Midbrain (tissue), 1 donor: ENCODE measurements around the gene PKD1.

Experiments
- DNase-seq: peaks from one replicate; lab custom pipeline; 2025; lab: John Stamatoyannopoulos, UW

Gene PKD1

DNA sequence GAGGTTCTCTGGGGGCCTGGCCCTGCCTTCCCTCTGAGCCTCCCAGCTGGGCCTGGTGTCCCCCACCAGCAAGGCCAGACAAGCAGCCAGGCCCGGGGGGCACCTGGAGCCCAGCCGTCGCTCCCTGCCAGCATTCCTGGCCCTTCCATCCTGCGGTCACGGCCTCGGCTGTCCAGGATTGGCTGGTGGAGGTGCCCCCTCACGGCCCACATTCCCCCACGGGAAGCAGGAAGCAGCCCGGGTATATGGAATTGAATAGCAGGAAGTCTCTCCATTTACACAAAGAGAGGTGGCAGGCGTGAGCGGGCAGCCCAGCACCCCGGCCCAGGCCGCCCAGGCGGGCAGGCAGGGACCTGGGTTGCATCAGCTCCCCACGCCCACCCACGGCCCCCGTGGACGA, 34.4 kb upstream of the PKD1 start:
- DNase-seq: no peak

DNA sequence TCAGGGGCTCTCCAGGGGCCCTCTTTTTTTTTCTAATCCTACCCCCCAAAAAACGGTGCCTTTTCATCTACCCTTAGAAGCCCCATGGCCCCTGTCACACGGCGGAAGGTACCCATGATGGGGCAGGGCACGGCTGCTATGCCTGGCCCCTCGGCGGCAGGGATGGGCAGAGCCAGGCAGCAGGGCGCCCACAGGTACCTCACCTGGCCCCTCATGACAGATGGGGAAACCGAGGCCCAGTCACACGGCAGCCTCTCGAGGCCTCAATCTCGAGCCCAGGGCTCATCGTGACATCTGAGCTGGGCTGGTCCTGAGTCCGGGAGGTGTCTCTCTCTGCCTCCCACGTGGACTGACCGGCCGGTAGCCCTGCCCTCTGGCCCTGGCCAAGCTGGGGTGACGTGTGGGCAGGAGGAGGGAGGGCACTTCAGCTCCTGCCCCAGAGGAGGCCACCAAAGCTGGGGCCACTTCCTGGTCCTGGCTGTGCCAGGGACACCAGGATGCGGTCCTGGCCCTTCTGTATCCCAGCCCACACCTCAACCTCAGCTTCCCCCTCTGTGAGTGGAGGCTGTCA, 31.5 kb upstream of the PKD1 start:
- no peak for DNase-seq

DNA sequence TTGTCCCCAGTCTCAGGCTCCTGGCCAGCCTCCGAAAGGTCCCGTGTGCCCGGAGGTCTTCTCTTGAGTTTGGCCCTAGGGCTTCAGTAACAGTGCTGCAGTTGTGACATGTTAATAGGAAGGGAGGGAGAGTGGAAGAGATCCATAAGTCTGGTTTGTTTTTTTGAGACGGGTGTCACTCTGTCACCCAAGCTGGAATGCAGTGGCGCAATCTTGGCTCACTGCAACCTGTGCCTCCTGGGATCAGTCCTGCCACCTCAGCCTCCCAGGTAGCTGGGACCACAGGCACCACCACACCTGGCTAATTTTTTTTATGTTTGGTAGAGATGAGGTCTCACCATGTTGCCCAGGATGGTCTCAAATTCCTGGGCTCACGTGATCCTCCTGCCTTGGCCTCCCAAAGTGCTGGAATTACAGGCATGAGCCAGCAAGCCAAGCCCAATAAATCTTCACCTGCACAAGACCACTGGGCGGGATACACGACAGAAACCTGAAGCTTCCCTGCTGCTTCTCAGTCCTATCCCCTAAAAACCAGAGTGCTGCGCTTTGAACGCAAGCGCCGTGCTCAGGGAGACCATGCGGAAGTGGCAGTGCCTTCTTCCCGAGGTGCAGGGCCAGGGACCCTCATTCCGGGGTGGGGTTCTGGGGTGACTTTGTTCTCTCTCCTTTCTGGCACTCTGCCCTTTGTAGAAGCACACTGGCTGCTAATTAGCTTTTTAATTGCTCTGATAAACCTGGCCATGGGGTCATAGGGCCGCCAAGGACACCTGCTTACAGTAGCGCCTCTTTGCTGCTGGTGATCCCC, 30.8 kb upstream of the PKD1 start:
- no peak for DNase-seq

- no peak for DNase-seq
Measured at GRCh38 chr16:2165861-2166260, 30.2 kb upstream of the PKD1 start.

GRCh38 chr16:2163211-2163881, 27.6 kb upstream of the PKD1 start:
- DNase-seq: no peak

DNA sequence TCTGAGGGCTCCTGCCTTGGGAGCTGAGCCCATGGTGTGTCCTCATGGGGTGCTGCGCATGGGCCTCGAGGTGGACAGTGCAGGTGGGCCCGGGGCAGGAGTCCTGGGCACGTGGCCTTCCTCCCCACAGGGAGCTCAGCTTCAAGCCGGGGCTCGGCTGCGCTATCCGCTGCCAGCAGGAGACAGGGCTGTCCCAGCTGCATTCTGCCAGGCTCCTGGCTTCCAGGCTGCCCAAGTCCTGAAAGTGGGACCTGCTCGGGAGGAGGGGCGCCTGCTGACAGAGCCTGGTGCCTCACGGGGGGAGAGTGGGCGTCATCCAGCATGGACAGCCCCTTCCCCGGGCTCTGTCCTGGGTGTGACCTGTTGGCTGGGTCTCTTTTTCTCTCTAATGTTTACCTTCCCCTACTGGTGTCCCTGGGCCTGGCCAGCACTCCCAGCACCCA, 27.0 kb upstream of the PKD1 start:
- DNase-seq: no peak

DNA sequence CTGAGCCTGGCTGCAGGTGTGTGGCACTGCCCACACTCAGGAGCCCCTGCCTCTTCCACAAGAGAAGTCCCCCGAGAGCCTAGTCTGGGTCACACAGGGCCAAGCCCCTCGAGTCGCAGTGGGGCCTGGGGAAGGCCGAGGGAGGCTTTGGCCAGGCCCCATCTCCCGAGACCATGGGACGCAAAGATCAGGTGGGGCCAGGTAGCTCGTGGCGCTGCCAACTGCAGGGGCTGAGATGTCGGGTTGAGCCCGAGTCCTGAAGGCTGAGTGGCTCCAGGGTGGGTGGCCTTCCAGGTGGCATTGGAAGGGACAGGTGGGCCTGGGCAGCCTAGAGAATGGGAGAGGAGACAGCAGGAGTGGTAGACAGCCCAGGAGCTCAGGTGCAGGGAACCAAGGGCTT, 26.2 kb upstream of the PKD1 start:
- no peak for DNase-seq

GRCh38 chr16:2160915-2161551, 25.3 kb upstream of the PKD1 start:
- DNase-seq: no peak

- peak; percentile 66 for DNase-seq
Measured at GRCh38 chr16:2159175-2159838, 23.6 kb upstream of the PKD1 start.

DNA sequence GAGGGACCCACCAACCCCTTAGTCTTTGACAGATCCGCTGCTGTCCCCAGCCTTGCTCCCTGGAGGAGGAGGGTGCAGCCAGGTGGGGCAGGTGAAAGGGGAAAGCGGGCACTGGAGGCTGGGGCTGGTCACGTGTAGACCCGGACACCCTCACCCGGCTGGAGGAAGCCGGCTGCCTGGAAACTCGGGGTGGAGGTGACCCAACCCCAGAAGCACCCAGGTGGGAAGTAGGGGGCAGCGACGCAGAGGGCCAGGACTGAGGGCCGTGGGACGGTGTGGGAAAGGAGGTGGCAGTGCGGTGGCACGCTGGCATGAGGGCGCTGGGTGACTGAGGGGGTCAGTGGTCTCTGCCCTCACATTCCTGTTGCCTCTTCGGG, 22.6 kb upstream of the PKD1 start:
- no peak for DNase-seq

GRCh38 chr16:2157480-2158261, 22.0 kb upstream of the PKD1 start:
- DNase-seq: peak; percentile 10

DNA sequence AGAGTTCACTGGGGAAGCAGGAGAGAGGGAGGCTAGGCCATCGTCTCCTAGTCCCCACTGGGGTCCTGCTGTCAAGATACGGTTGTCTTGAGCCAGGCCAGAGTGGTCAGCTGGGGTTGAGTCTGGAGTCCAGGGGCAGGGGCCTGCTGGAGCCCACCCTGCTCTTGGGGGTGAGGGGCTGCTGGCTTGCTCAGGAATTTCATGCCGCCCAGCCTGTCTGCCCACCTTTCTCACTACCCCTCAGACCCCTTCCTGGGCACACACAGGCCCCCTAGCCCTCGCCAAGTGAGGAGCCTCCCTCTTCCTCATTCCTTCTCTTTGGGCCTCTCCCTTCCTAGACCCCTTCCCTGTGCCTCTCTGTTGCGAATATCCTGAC, 21.1 kb upstream of the PKD1 start:
- no peak for DNase-seq

- no peak for DNase-seq
Measured at GRCh38 chr16:2155977-2156848, 20.5 kb upstream of the PKD1 start.

GRCh38 chr16:2155091-2155950, 19.6 kb upstream of the PKD1 start, which contains the start of gene TRAF7:
Gene TRAF7 (plus strand): TSS chr16:2155782. CDS start chr16:2163921, 8,139 bp downstream.
- DNase-seq: peak; percentile 100

DNA sequence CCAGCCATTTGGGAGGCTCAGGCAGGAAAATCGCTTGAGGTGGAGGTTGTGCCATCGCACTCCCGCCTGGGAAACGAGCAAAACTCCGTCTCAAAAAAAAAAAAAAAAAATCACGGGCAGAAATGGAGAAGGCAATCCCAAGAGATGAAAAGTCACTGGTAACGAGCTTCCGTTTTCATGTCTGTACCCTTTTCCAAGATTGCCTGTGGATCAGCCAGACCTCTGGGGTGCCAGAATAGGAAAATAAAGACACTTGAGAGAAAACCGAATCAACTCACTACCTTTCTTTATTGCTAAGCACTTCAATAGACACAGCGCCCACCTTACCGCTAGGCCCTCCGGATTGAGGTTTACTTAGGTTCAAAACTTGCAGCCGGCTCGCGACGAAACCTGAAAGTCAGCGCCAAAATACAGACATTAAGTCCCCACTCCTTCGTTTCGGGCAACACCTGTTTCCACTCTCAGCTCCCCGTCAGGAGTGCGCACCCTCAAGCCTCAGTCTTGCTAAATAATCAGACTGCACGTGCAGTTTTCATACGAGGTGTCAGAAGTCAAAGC, 18.9 kb upstream of the PKD1 start:
- DNase-seq: no peak

- no peak for DNase-seq
Measured at GRCh38 chr16:2152695-2153506, 17.2 kb upstream of the PKD1 start.

- DNase-seq: no peak
Measured at GRCh38 chr16:2151188-2152091, 15.7 kb upstream of the PKD1 start.
